SK-N-SH (cell line): ENCODE measurements around the gene TUBB2B. TPM values are rescaled to one million over a fixed set of nuclear protein-coding genes. Genes with fewer than 3 reads are reported as not detected.

Experiments
- CTCF ChIA-PET: fragments of 300-600, 350-600 bp; formaldehyde crosslinking; extraction: SDS; loops from one replicate; lab custom pipeline; 2021; lab: Yijun Ruan, JAX
- POLR2A ChIA-PET: fragments of 350-600 bp; sonication (Branson Sonifier 250); formaldehyde crosslinking; extraction: SDS; loops from one replicate; lab custom pipeline; 2020; ENCODE audit warnings: antibody characterized with exemption, inconsistent platforms; lab: Yijun Ruan, JAX
- DNase-seq: peaks from one replicate; pipeline ENCODE4 v3.0.0; 2012
- H2AFZ ChIP-seq: fragments of 200-600 bp; sonication (generic); 2 replicates; pipeline ENCODE4 v1.8.1; 2016; ENCODE audit warnings: antibody characterized with exemption, mild to moderate bottlenecking, low read depth
- H3F3A ChIP-seq: fragments of 200-600 bp; sonication (generic); replicated peaks from 2 replicates; pipeline ENCODE3; 2016; ENCODE audit warnings: antibody characterized with exemption, mild to moderate bottlenecking; ENCODE audit not compliant: insufficient read depth
- H3K27ac ChIP-seq, 2 experiments: fragments of 200-500 bp in 1 of 2; fragments of 200-600 bp in 1 of 2; sonication (Bioruptor generic) in 1 of 2; sonication (generic), shearing (Covaris generic) in 1 of 2; 2 replicates each; pipeline versions ENCODE4 v1.5.1 to v1.6.1; 2014 to 2016; ENCODE audit warnings: low read depth in 2 of 2, inconsistent platforms in 1 of 2, low read length in 1 of 2, mild to moderate bottlenecking in 1 of 2, mixed read lengths in 1 of 2
- H3K27me3 ChIP-seq: fragments of 200-600 bp; sonication (generic), shearing (Covaris generic); 2 replicates; pipeline ENCODE4 v1.6.1; 2016; ENCODE audit warnings: mixed run types; ENCODE audit not compliant: insufficient read depth
- H3K36me3 ChIP-seq, 2 experiments: fragments of 200-500 bp in 1 of 2; fragments of 200-600 bp in 1 of 2; sonication (Bioruptor generic) in 1 of 2; sonication (generic) in 1 of 2; replicated peaks in 1 of 2; 2 replicates each; pipeline versions ENCODE3 to v1.5.1; 2014 to 2016; ENCODE audit warnings: low read length in 1 of 2, mild to moderate bottlenecking in 1 of 2; ENCODE audit not compliant: insufficient read depth in 2 of 2, control insufficient read depth in 1 of 2
- H3K4me1 ChIP-seq, 2 experiments: fragments of 200-500 bp in 1 of 2; fragments of 200-600 bp in 1 of 2; sonication (Bioruptor generic) in 1 of 2; sonication (generic), shearing (Covaris generic) in 1 of 2; 2 replicates each; pipeline versions ENCODE4 v1.5.1 to v1.6.1; 2014 to 2016; ENCODE audit warnings: low read depth in 1 of 2, low read length in 1 of 2, mixed run types in 1 of 2; ENCODE audit not compliant: insufficient read depth in 2 of 2, control insufficient read depth in 1 of 2
- H3K4me2 ChIP-seq: fragments of 200-600 bp; sonication (generic), shearing (Covaris generic); 2 replicates; pipeline ENCODE4 v1.6.1; 2017; ENCODE audit warnings: mixed run types
- H3K4me3 ChIP-seq, 2 experiments: fragments of 200-500 bp in 1 of 2; fragments of 200-600 bp in 1 of 2; sonication (Bioruptor generic) in 1 of 2; sonication (generic), shearing (Covaris generic) in 1 of 2; 2 replicates each; pipeline versions ENCODE4 v1.5.1 to v1.8.1; 2014 to 2016; ENCODE audit warnings: low read depth in 2 of 2, inconsistent platforms in 1 of 2, low read length in 1 of 2, mild to moderate bottlenecking in 1 of 2, mixed read lengths in 1 of 2, moderate library complexity in 1 of 2
- H3K79me2 ChIP-seq: fragments of 200-600 bp; sonication (generic); 2 replicates; pipeline ENCODE4 v1.8.1; 2017; ENCODE audit warnings: mild to moderate bottlenecking; ENCODE audit not compliant: insufficient read depth
- H3K9ac ChIP-seq: fragments of 200-600 bp; sonication (generic); 2 replicates; pipeline ENCODE4 v1.6.1; 2017; ENCODE audit warnings: mixed run types
- H3K9me2 ChIP-seq: fragments of 200-600 bp; sonication (generic); 2 replicates; pipeline ENCODE4 v1.6.1; 2017; ENCODE audit warnings: mixed run types
- H3K9me3 ChIP-seq: fragments of 200-600 bp; sonication (generic); 2 replicates; pipeline ENCODE4 v1.6.1; 2017; ENCODE audit warnings: mixed run types, mild to moderate bottlenecking, moderate library complexity
- H4K20me1 ChIP-seq: fragments of 200-600 bp; sonication (generic); 2 replicates; pipeline ENCODE4 v1.6.1; 2017; ENCODE audit warnings: mild to moderate bottlenecking, mixed run types; ENCODE audit not compliant: insufficient read depth
- ELF1 ChIP-seq: IDR thresholded peaks from 2 replicates; pipeline ENCODE4 v1.4.0; 2012
- EP300 ChIP-seq, 2 experiments: IDR thresholded peaks; 2 replicates each; pipeline versions ENCODE4 v1.4.0 to v1.6.1; 2012; ENCODE audit warnings: borderline replicate concordance in 1 of 2, low read depth in 1 of 2, low read length in 1 of 2
- FOXM1 ChIP-seq: IDR thresholded peaks from 2 replicates; pipeline ENCODE4 v1.4.0; 2012; ENCODE audit warnings: low read depth, mild to moderate bottlenecking
- GATA2 ChIP-seq: sonication (generic); formaldehyde crosslinking; IDR thresholded peaks from 2 replicates; pipeline ENCODE4 v1.5.0; 2020; ENCODE audit warnings: mild to moderate bottlenecking, missing genetic modification reagents
- MEF2A ChIP-seq: IDR thresholded peaks from 2 replicates; pipeline ENCODE4 v1.4.0; 2012; ENCODE audit warnings: low read depth, borderline replicate concordance
- MXI1 ChIP-seq: IDR thresholded peaks from 2 replicates; pipeline ENCODE4 v1.6.1; 2012; ENCODE audit warnings: mild to moderate bottlenecking, low read depth, low read length, improper control_type of control experiment
- NRF1 ChIP-seq: IDR thresholded peaks from 2 replicates; pipeline ENCODE4 v1.6.1; 2012; ENCODE audit warnings: low read depth, mild to moderate bottlenecking, low read length
- RAD21 ChIP-seq: IDR thresholded peaks from 2 replicates; pipeline ENCODE4 v1.6.1; 2012; ENCODE audit warnings: mild to moderate bottlenecking, low read length
- RCOR1 ChIP-seq: fragments of 150-350 bp; IDR thresholded peaks from 2 replicates; pipeline ENCODE4 v1.6.1; 2017; ENCODE audit warnings: antibody characterized with exemption, low read length
- RFX5 ChIP-seq: IDR thresholded peaks from 2 replicates; pipeline ENCODE4 v1.6.1; 2012; ENCODE audit warnings: mild to moderate bottlenecking, improper control_type of control experiment, low read length
- TAF1 ChIP-seq: IDR thresholded peaks from 2 replicates; pipeline ENCODE4 v1.6.1; 2012; ENCODE audit warnings: low read depth, mild to moderate bottlenecking, low read length, moderate library complexity, borderline replicate concordance
- YY1 ChIP-seq: IDR thresholded peaks from 2 replicates; pipeline ENCODE4 v1.4.0; 2012; ENCODE audit warnings: low read depth, mild to moderate bottlenecking
- WGBS: methylation state at CpG from one replicate; pipeline ENCODE4 v1.1.6; 2017; ENCODE audit warnings: low lambda C conversion rate; 5-methylcytosine and 5-hydroxymethylcytosine counted together
- polyA plus RNA-seq, 3 experiments: library from polyadenylated mRNA; depleted of rRNA; stranded (reverse); fragments of >200 nt; gene quantifications; 2 replicates each; pipeline ENCODE4 v1.2.3, GENCODE V29; 2012
- TF ChIP-seq, protein P1 (sequence below): IDR thresholded peaks from 2 replicates; pipeline ENCODE4 v1.4.0; 2012; ENCODE audit warnings: low read depth, borderline replicate concordance
- TF ChIP-seq, protein P2 (sequence below): IDR thresholded peaks from 2 replicates; pipeline ENCODE4 v1.4.0; 2012; ENCODE audit warnings: low read depth
- TF ChIP-seq, protein P3 (sequence below): IDR thresholded peaks from 2 replicates; pipeline ENCODE4 v1.4.0; 2012; ENCODE audit warnings: low read depth, borderline replicate concordance
- TF ChIP-seq, protein P4 (sequence below): IDR thresholded peaks from 2 replicates; pipeline ENCODE4 v1.6.1; 2012; ENCODE audit warnings: mild to moderate bottlenecking, low read depth, low read length, moderate library complexity
- TF ChIP-seq, protein P5 (sequence below): fragments of 150-350 bp; IDR thresholded peaks from 2 replicates; pipeline ENCODE4 v1.6.1; 2017; ENCODE audit warnings: antibody characterized with exemption, low read length, low read depth, borderline replicate concordance

The TUBB2B gene
- polyA plus RNA-seq, 1 of the 3 experiments (the other 2 are of a cell fraction), result 162 TPM

DNA sequence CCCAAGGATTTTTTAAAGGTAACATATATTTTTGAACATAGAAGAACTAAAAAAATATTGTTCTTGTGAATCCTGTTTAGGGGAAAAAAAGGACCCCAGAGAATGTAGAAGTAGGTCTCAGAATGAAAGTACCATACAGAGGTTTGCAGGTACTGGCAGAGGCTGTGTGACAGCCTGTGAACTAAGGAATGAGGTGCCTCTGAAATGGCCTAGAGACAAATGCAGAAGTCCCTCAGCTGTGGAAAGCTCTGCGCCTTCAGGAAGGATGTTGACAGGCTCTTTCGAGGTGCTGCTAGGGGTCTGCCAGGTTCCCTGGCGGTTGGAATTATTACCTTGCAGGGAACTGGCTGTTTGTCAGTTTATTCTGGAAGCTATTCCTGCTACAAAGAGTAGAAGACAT, 8.6 kb upstream of the TUBB2B start:
- peaks cover 11% of the 10 kb centered on the region for H3F3A ChIP-seq
- H3K36me3 ChIP-seq, result no peaks in the 10 kb centered on the region
- H3K27me3 ChIP-seq, result no peaks in the 10 kb centered on the region
- H3K79me2 ChIP-seq, result no peaks in the 10 kb centered on the region
- H3K9ac ChIP-seq, result no peak overlapping the region
- H3K9me3 ChIP-seq, result no peaks in the 10 kb centered on the region
- H3K9me2 ChIP-seq, result no peaks in the 10 kb centered on the region
- H3K4me1 ChIP-seq, result peaks cover 0 to 7% of the 10 kb centered on the region in 2 experiments; a peak in 2 of 4 replicates
- no peak for DNase-seq
- no peak overlapping the region for H3K4me2 ChIP-seq
- no peaks in the 10 kb centered on the region for H4K20me1 ChIP-seq
- POLR2A ChIA-PET, result no interaction called here
- no peak for TF ChIP-seq YY1
- no peak for TF ChIP-seq RCOR1
- no peak for TF ChIP-seq EP300 (IDR thresholded peaks at IDR 0.05; ENCODE audit: borderline replicate concordance in 1 of 2, low read depth in 1 of 2, low read length in 1 of 2)
- TF ChIP-seq RAD21, result no peak
- TF ChIP-seq MEF2A, result no peak
- TF ChIP-seq, protein P1, sequence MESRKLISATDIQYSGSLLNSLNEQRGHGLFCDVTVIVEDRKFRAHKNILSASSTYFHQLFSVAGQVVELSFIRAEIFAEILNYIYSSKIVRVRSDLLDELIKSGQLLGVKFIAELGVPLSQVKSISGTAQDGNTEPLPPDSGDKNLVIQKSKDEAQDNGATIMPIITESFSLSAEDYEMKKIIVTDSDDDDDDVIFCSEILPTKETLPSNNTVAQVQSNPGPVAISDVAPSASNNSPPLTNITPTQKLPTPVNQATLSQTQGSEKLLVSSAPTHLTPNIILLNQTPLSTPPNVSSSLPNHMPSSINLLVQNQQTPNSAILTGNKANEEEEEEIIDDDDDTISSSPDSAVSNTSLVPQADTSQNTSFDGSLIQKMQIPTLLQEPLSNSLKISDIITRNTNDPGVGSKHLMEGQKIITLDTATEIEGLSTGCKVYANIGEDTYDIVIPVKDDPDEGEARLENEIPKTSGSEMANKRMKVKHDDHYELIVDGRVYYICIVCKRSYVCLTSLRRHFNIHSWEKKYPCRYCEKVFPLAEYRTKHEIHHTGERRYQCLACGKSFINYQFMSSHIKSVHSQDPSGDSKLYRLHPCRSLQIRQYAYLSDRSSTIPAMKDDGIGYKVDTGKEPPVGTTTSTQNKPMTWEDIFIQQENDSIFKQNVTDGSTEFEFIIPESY, result no peak
- TF ChIP-seq, protein P2, sequence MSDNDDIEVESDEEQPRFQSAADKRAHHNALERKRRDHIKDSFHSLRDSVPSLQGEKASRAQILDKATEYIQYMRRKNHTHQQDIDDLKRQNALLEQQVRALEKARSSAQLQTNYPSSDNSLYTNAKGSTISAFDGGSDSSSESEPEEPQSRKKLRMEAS, result no peak
- TF ChIP-seq NRF1, result no peak
- TF ChIP-seq FOXM1, result no peak
- no peak for TF ChIP-seq TAF1
- TF ChIP-seq MXI1, result no peak
- TF ChIP-seq GATA2 (CRISPR knock-in tag), result no peak
- TF ChIP-seq, all 33 proteins: peak for 0
- CTCF ChIA-PET, result interaction anchor here (6.3 to 9.6 kb wide), 2 partner anchors 11 to 16 kb away, joined by 25 to 63 read pairs; no protein-coding TSS in a partner anchor
- no peak overlapping the region for H3K4me3 ChIP-seq
- no peak overlapping the region for H3K27ac ChIP-seq
- 82% methylated on average over 3 of the region's 3 CpGs for WGBS
- H2AFZ ChIP-seq, result no peak overlapping the region

DNA sequence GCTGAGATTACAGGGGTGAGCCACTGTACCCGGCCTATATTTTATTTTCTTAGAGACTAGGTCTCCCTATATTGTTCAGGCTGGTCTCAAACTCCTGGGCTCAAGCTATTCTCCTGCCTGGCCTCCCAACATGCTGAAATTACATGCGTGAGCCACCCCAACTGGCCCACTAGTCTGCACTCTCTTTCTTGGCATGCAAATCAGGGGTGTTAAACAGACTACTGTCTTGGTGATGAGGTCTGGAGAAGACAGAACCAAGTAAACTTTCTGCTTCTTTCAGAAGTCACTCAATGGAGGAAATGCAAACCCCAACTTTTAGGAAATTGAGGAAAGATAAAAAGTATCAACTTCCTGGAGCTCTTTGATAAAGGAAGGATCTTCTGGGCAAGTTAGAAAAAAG, 8.0 kb upstream of the TUBB2B start:
- no peaks in the 10 kb centered on the region for H3K36me3 ChIP-seq
- no peaks in the 10 kb centered on the region for H3K9me3 ChIP-seq
- H3K79me2 ChIP-seq, result no peaks in the 10 kb centered on the region
- 95% methylated on average over 2 of the region's 2 CpGs for WGBS
- H3K4me1 ChIP-seq, result peaks cover 0 to 7% of the 10 kb centered on the region in 2 experiments; a peak in 3 of 4 replicates
- no peak overlapping the region for H3K4me3 ChIP-seq
- H3K27ac ChIP-seq, result no peak overlapping the region
- no peak for DNase-seq
- TF ChIP-seq, protein P1, result no peak
- TF ChIP-seq GATA2 (CRISPR knock-in tag) (no peak), RFX5 (no peak), ELF1 (no peak), NRF1 (no peak)
- TF ChIP-seq, protein P3, sequence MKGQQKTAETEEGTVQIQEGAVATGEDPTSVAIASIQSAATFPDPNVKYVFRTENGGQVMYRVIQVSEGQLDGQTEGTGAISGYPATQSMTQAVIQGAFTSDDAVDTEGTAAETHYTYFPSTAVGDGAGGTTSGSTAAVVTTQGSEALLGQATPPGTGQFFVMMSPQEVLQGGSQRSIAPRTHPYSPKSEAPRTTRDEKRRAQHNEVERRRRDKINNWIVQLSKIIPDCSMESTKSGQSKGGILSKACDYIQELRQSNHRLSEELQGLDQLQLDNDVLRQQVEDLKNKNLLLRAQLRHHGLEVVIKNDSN, result no peak
- TF ChIP-seq, protein P4, sequence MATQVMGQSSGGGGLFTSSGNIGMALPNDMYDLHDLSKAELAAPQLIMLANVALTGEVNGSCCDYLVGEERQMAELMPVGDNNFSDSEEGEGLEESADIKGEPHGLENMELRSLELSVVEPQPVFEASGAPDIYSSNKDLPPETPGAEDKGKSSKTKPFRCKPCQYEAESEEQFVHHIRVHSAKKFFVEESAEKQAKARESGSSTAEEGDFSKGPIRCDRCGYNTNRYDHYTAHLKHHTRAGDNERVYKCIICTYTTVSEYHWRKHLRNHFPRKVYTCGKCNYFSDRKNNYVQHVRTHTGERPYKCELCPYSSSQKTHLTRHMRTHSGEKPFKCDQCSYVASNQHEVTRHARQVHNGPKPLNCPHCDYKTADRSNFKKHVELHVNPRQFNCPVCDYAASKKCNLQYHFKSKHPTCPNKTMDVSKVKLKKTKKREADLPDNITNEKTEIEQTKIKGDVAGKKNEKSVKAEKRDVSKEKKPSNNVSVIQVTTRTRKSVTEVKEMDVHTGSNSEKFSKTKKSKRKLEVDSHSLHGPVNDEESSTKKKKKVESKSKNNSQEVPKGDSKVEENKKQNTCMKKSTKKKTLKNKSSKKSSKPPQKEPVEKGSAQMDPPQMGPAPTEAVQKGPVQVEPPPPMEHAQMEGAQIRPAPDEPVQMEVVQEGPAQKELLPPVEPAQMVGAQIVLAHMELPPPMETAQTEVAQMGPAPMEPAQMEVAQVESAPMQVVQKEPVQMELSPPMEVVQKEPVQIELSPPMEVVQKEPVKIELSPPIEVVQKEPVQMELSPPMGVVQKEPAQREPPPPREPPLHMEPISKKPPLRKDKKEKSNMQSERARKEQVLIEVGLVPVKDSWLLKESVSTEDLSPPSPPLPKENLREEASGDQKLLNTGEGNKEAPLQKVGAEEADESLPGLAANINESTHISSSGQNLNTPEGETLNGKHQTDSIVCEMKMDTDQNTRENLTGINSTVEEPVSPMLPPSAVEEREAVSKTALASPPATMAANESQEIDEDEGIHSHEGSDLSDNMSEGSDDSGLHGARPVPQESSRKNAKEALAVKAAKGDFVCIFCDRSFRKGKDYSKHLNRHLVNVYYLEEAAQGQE, result no peak
- TF ChIP-seq, protein P5, sequence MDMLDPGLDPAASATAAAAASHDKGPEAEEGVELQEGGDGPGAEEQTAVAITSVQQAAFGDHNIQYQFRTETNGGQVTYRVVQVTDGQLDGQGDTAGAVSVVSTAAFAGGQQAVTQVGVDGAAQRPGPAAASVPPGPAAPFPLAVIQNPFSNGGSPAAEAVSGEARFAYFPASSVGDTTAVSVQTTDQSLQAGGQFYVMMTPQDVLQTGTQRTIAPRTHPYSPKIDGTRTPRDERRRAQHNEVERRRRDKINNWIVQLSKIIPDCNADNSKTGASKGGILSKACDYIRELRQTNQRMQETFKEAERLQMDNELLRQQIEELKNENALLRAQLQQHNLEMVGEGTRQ, result no peak
- H3K9ac ChIP-seq, result no peak overlapping the region
- ChIA-PET CTCF (interaction anchor here (6.3 to 9.6 kb wide), 2 partner anchors 11 to 16 kb away, joined by 25 to 63 read pairs; no protein-coding TSS in a partner anchor), POLR2A (no interaction called here)
- no peaks in the 10 kb centered on the region for H3K9me2 ChIP-seq
- H3K4me2 ChIP-seq, result no peak overlapping the region
- peaks cover 14% of the 10 kb centered on the region for H3F3A ChIP-seq
- H3K27me3 ChIP-seq, result no peaks in the 10 kb centered on the region
- H4K20me1 ChIP-seq, result no peaks in the 10 kb centered on the region
- H2AFZ ChIP-seq, result no peak overlapping the region
